Neural crest cell (in vitro differentiated cells): ENCODE measurements around the gene RPL32. TPM values are rescaled to one million over a fixed set of nuclear protein-coding genes. Genes with fewer than 3 reads are reported as not detected.

Experiments used
- DNase-seq: peaks from one replicate; pipeline ENCODE4 v3.0.0; 2021; ENCODE audit warnings: low read depth, mixed read lengths, low spot score
- H3K27ac Mint-ChIP-seq: one replicate; pipeline ENCODE4 v1.8.0; 2021; ENCODE audit warnings: mild to moderate bottlenecking, mixed read lengths; ENCODE audit not compliant: unreplicated experiment
- H3K27me3 Mint-ChIP-seq: 2 replicates; pipeline ENCODE4 v1.8.0; 2021; ENCODE audit warnings: low read depth, mild to moderate bottlenecking, mixed read lengths
- H3K36me3 Mint-ChIP-seq: 2 replicates; pipeline ENCODE4 v1.8.0; 2021; ENCODE audit warnings: low read depth, mild to moderate bottlenecking, mixed read lengths
- H3K4me1 Mint-ChIP-seq: 2 replicates; pipeline ENCODE4 v1.8.0; 2021; ENCODE audit warnings: mixed read lengths
- H3K4me3 Mint-ChIP-seq: one replicate; pipeline ENCODE4 v1.8.0; 2021; ENCODE audit warnings: mild to moderate bottlenecking, mixed read lengths
- H3K9me3 Mint-ChIP-seq: 2 replicates; pipeline ENCODE4 v1.8.0; 2021; ENCODE audit warnings: mixed read lengths
- CTCF ChIP-seq: fragments of 200-600 bp; sonication (generic); conservative IDR thresholded peaks from 2 replicates; pipeline ENCODE4 v1.5.0; 2021; ENCODE audit warnings: antibody characterized with exemption, mild to moderate bottlenecking
- long read RNA-seq: library from polyadenylated mRNA; unstranded; transcript quantifications from one replicate; pipeline ENCODE4 v2.0.0, GENCODE V29; 2020
- total RNA-seq: library from RNA; stranded (reverse); gene quantifications from 2 replicates; pipeline ENCODE4 v1.2.1, GENCODE V29; 2021

Gene RPL32
- 1,918 and 2,125 TPM in 2 replicates for total RNA-seq
- long read RNA-seq, transcript RPL32-204 (4 exons, 2,117 nt), result major isoform, 621 of 652 reads
- long read RNA-seq, transcript RPL32-202 (3 exons, 1,734 nt), result minor isoform, 14 of 652 reads
- long read RNA-seq, transcript RPL32-207 (3 exons, 631 nt), result minor isoform, 11 of 652 reads
- long read RNA-seq, partial matches to known transcripts, result 3 of 652 reads
- long read RNA-seq, other reads (novel, unspliced or antisense), result 3 of 652 reads

GRCh38 chr3:12841149-12841969 lies at the start of gene RPL32:
Gene RPL32, minus strand, starts transcription at chr3:12841565. Its CDS starts 1,328 bp downstream, at chr3:12840237.
- peaks cover 32% of the 10 kb centered on the region for H3K36me3 Mint-ChIP-seq
- H3K27ac Mint-ChIP-seq, result peak within 1 kb of the TSS; percentile 100
- TF ChIP-seq CTCF, result peak; percentile 81
- no peaks in the 10 kb centered on the region for H3K9me3 Mint-ChIP-seq
- H3K27me3 Mint-ChIP-seq, result no peaks in the 10 kb centered on the region
- peaks cover 49% of the 10 kb centered on the region for H3K4me1 Mint-ChIP-seq
- DNase-seq, result peak; percentile 78
- H3K4me3 Mint-ChIP-seq, result peak within 1 kb of the TSS; percentile 100

GRCh38 chr3:12890610-12891390 lies 49.4 kb upstream of the RPL32 start:
- H3K27me3 Mint-ChIP-seq, result peaks cover 32% of the 10 kb centered on the region
- H3K4me1 Mint-ChIP-seq, result peaks cover 14% of the 10 kb centered on the region
- no peak for DNase-seq
- H3K27ac Mint-ChIP-seq, result no peak overlapping the region
- no peaks in the 10 kb centered on the region for H3K36me3 Mint-ChIP-seq
- H3K9me3 Mint-ChIP-seq, result no peaks in the 10 kb centered on the region
- TF ChIP-seq CTCF, result no peak
- H3K4me3 Mint-ChIP-seq, result no peak overlapping the region

- no peak for DNase-seq
- no peaks in the 10 kb centered on the region for H3K9me3 Mint-ChIP-seq
Measured at GRCh38 chr3:12886736-12887135, 45.4 kb upstream of the RPL32 start.

GRCh38 chr3:12886106-12886679 lies 44.8 kb upstream of the RPL32 start:
- Mint-ChIP-seq H3K27ac (peak overlapping the region; percentile 43), H3K36me3 (no peaks in the 10 kb centered on the region), H3K9me3 (no peaks in the 10 kb centered on the region), H3K27me3 (peaks cover 31% of the 10 kb centered on the region), H3K4me1 (no peaks in the 10 kb centered on the region), H3K4me3 (no peak overlapping the region)
- DNase-seq, result no peak
- TF ChIP-seq CTCF, result no peak

More at GRCh38 chr3:12886736-12887135, 45.4 kb upstream of the RPL32 start:
- Mint-ChIP-seq H3K36me3 (no peaks in the 10 kb centered on the region), H3K4me1 (peaks cover under 1% of the 10 kb centered on the region), H3K27ac (no peak overlapping the region), H3K4me3 (no peak overlapping the region), H3K27me3 (peaks cover 32% of the 10 kb centered on the region)
- no peak for TF ChIP-seq CTCF

- no peaks in the 10 kb centered on the region for H3K4me1 Mint-ChIP-seq
- no peak for TF ChIP-seq CTCF
- no peaks in the 10 kb centered on the region for H3K36me3 Mint-ChIP-seq
- H3K27ac Mint-ChIP-seq, result no peak overlapping the region
- H3K4me3 Mint-ChIP-seq, result no peak overlapping the region
- no peak for DNase-seq
- peaks cover 29% of the 10 kb centered on the region for H3K27me3 Mint-ChIP-seq
- no peaks in the 10 kb centered on the region for H3K9me3 Mint-ChIP-seq
Measured at GRCh38 chr3:12885583-12885930, 44.2 kb upstream of the RPL32 start.
